ENCODE measurements around the gene RAB11FIP3.
A peak's percentile ranks its signal among the peaks of the same experiment; 100 is the strongest.

Gene RAB11FIP3

GRCh38 chr16:552171-552570 lies 126.7 kb downstream of the RAB11FIP3 start:
- DNase-seq (ENCODE audit: low read depth, low spot score) = no peak

GRCh38 chr16:553601-554296 lies 128.3 kb downstream of the RAB11FIP3 start:
- no peak for DNase-seq (ENCODE audit: low read depth, low spot score)

- no peak for DNase-seq (ENCODE audit: low read depth, low spot score)
These were observed 128.8 kb downstream of the RAB11FIP3 start for GRCh38 chr16:554297-554621.

GRCh38 chr16:554640-555365 lies 129.4 kb downstream of the RAB11FIP3 start:
- peak; percentile 61 for DNase-seq (ENCODE audit: low read depth, low spot score)

- DNase-seq (ENCODE audit: low read depth, low spot score) = no peak
These were observed 130.4 kb downstream of the RAB11FIP3 start for GRCh38 chr16:555528-556473.

- DNase-seq (ENCODE audit: low read depth, low spot score) = no peak
These were observed 131.2 kb downstream of the RAB11FIP3 start for GRCh38 chr16:556474-557173.

GRCh38 chr16:557463-558297 lies 132.2 kb downstream of the RAB11FIP3 start:
- no peak for DNase-seq (ENCODE audit: low read depth, low spot score)

- DNase-seq (ENCODE audit: low read depth, low spot score) = no peak
These were observed 133.0 kb downstream of the RAB11FIP3 start for GRCh38 chr16:558298-559020.

- DNase-seq (ENCODE audit: low read depth, low spot score) = no peak
These were observed 133.6 kb downstream of the RAB11FIP3 start for GRCh38 chr16:559021-559380.

- no peak for DNase-seq (ENCODE audit: low read depth, low spot score)
These were observed 134.2 kb downstream of the RAB11FIP3 start for GRCh38 chr16:559411-560203.

- DNase-seq (ENCODE audit: low read depth, low spot score) = no peak
These were observed 134.8 kb downstream of the RAB11FIP3 start, which contains the start of gene PRR35 for GRCh38 chr16:560204-560700. PRR35 (plus strand) TSS chr16:560394; CDS start chr16:563295, 2,901 bp downstream.

- no peak for DNase-seq (ENCODE audit: low read depth, low spot score)
These were observed 135.4 kb downstream of the RAB11FIP3 start for GRCh38 chr16:560701-561412.

- no peak for DNase-seq (ENCODE audit: low read depth, low spot score)
These were observed 136.0 kb downstream of the RAB11FIP3 start for GRCh38 chr16:561413-561794.

GRCh38 chr16:561957-562938 lies 136.8 kb downstream of the RAB11FIP3 start:
- no peak for DNase-seq (ENCODE audit: low read depth, low spot score)

GRCh38 chr16:563072-563644 lies 137.7 kb downstream of the RAB11FIP3 start:
- no peak for DNase-seq (ENCODE audit: low read depth, low spot score)

GRCh38 chr16:564690-565418 lies 139.4 kb downstream of the RAB11FIP3 start:
- DNase-seq (ENCODE audit: low read depth, low spot score) = no peak

Data from astrocyte of the hippocampus (primary cell).